HepG2 (cell line): Measurements from ENCODE around the gene CRKL. TPM values are rescaled to one million over a fixed set of nuclear protein-coding genes. Genes with fewer than 3 reads are reported as not detected.

Source experiments
- ATAC-seq: fragments of 200-7000 bp; cut with Tn5 transposase; 3 replicates; pipeline ENCODE4 v1.9.1; 2020; ENCODE audit warnings: mild to moderate bottlenecking, moderate library complexity
- Bru-seq: library from RNA; stranded (reverse); fragments of 400-500 nt; gene quantifications from one replicate; lab custom pipeline; 2021; lab: Mats Ljungman, UMichigan
- BruChase-seq, 2 experiments: library from RNA; stranded (reverse); fragments of 400-500 nt; gene quantifications; one replicate each; lab custom pipeline; 2021; lab: Mats Ljungman, UMichigan
- BruUV-seq: library from RNA; stranded (reverse); fragments of 400-500 nt; replicated peaks from 2 replicates; lab custom pipeline; 2021; lab: Mats Ljungman, UMichigan
- CTCF ChIA-PET: fragments of 300-600 bp; formaldehyde crosslinking; extraction: SDS; loops from one replicate; lab custom pipeline; 2021; ENCODE audit warnings: low total read pairs, inconsistent platforms, low intra/inter-chr PET ratio; lab: Yijun Ruan, JAX
- POLR2A ChIA-PET: fragments of 350-600 bp; sonication (Branson Sonifier 250); formaldehyde crosslinking; loops from one replicate; lab custom pipeline; 2020; ENCODE audit warnings: antibody characterized with exemption, inconsistent platforms; lab: Yijun Ruan, JAX
- DNase-seq: peaks from one replicate; pipeline ENCODE4 v3.0.0-alpha.2; 2015; ENCODE audit warnings: low spot score
- FAIRE-seq: peaks from 3 replicates; lab custom pipeline; 2011; peaks lifted over from hg19 to GRCh38; lab: Jason Lieb, UNC
- H2AFZ ChIP-seq: one replicate; pipeline ENCODE4 v1.6.1; 2011; ENCODE audit warnings: low read length, inconsistent platforms
- H3K27ac ChIP-seq: fragments of 300-600 bp; 3 replicates; pipeline ENCODE4 v1.8.0; 2011; ENCODE audit warnings: mixed run types, mild to moderate bottlenecking, mixed read lengths, low read length, inconsistent platforms; ENCODE audit not compliant: insufficient read depth; ENCODE audit errors: extremely low read length
- H3K27me3 ChIP-seq, 2 experiments: fragments of 200-600 bp in 1 of 2; 2 replicates in 1 of 2; 3 replicates in 1 of 2; pipeline versions ENCODE4 v1.6.0 to v1.8.0; 2011; ENCODE audit warnings: low read length in 2 of 2, mild to moderate bottlenecking in 2 of 2, moderate library complexity in 2 of 2, inconsistent platforms in 1 of 2; ENCODE audit not compliant: insufficient read depth in 2 of 2, control insufficient read depth in 1 of 2
- H3K36me3 ChIP-seq, 2 experiments: fragments of 200-600 bp in 1 of 2; replicated peaks in 1 of 2; 2 replicates in 1 of 2; 3 replicates in 1 of 2; pipeline versions ENCODE4 v1.5.1 to v1.8.0; 2011; ENCODE audit warnings: low read length in 2 of 2, inconsistent platforms in 1 of 2; ENCODE audit not compliant: insufficient read depth in 2 of 2, control insufficient read depth in 1 of 2
- H3K4me1 ChIP-seq: 2 replicates; pipeline ENCODE4 v1.5.1; 2012; ENCODE audit warnings: low read length, inconsistent platforms; ENCODE audit not compliant: insufficient read depth
- H3K4me2 ChIP-seq: 2 replicates; pipeline ENCODE4 v1.6.0; 2011; ENCODE audit warnings: low read depth, low read length, inconsistent platforms
- H3K4me3 ChIP-seq, 3 experiments: fragments of 200-600 bp in 1 of 3; sonication (generic), shearing (Covaris generic) in 1 of 3; replicated peaks in 1 of 3; 2 replicates each; pipeline ENCODE4 v1.5.1; 2011 to 2016; ENCODE audit warnings: low read length in 3 of 3, inconsistent platforms in 2 of 3, low read depth in 2 of 3, mild to moderate bottlenecking in 2 of 3, control low read depth in 1 of 3, mixed read lengths in 1 of 3; ENCODE audit not compliant: insufficient read depth in 1 of 3
- H3K79me2 ChIP-seq: one replicate; pipeline ENCODE4 v1.6.1; 2011; ENCODE audit warnings: low read length, inconsistent platforms; ENCODE audit not compliant: insufficient read depth
- H3K9ac ChIP-seq: 2 replicates; pipeline ENCODE4 v1.6.0; 2011; ENCODE audit warnings: mild to moderate bottlenecking, low read depth, low read length, inconsistent platforms; ENCODE audit not compliant: insufficient read depth
- H3K9me3 ChIP-seq: 2 replicates; pipeline ENCODE4 v1.5.1; 2012; ENCODE audit warnings: mild to moderate bottlenecking, low read length
- H4K20me1 ChIP-seq: 2 replicates; pipeline ENCODE4 v1.6.0; 2011; ENCODE audit warnings: inconsistent platforms, mild to moderate bottlenecking, low read length, moderate library complexity; ENCODE audit not compliant: insufficient read depth
- CHCHD3 ChIP-seq: sonication (generic); formaldehyde crosslinking; IDR thresholded peaks from 2 replicates; pipeline ENCODE4 v1.8.0; 2022; ENCODE audit warnings: mild to moderate bottlenecking, missing genetic modification reagents, moderate library complexity
- PRDM10 ChIP-seq: sonication (generic); formaldehyde crosslinking; IDR thresholded peaks from 2 replicates; pipeline ENCODE4 v1.4.0; 2020; ENCODE audit warnings: low read depth, missing genetic modification reagents
- ZNF563 ChIP-seq: sonication (generic); formaldehyde crosslinking; IDR thresholded peaks from 2 replicates; pipeline ENCODE4 v1.8.0; 2022; ENCODE audit warnings: mild to moderate bottlenecking, moderate library complexity, missing genetic modification reagents
- whole genome bisulfite sequencing: methylation state at CpG from one replicate; pipeline ENCODE4 v1.1.6; 2017; ENCODE audit warnings: low lambda C conversion rate; 5-methylcytosine and 5-hydroxymethylcytosine counted together
- in situ Hi-C: cut with HindIII; loops from 2 replicates; pipeline ENCODE4 v1.10.0; 2017; ENCODE audit warnings: low pct_unique_long_range_greater_than_20kb; ENCODE audit not compliant: extremely low pct_ligation_motif_present
- intact Hi-C: fragments of 100-400 bp; cut with micrococcal nuclease; formaldehyde crosslinking; loops from one replicate; pipeline ENCODE4 v1.10.0; 2022; ENCODE audit not compliant: unreplicated experiment
- long read RNA-seq, 2 experiments: library from RNA in 1 of 2; library from polyadenylated mRNA in 1 of 2; stranded (forward) in 1 of 2; unstranded in 1 of 2; transcript quantifications; one replicate each; pipeline ENCODE4 v2.0.0, GENCODE V29; 2019 to 2022
- polyA minus RNA-seq, 3 experiments: library from RNA; depleted of rRNA, polyadenylated mRNA; stranded (reverse); fragments of >200 nt; gene quantifications; 2 replicates each; pipeline ENCODE4 v1.2.3, GENCODE V29; 2011; ENCODE audit warnings: low replicate concordance in 1 of 3
- polyA plus RNA-seq, 8 experiments: library from polyadenylated mRNA; depleted of rRNA in 3 of 8; stranded (reverse) in 7 of 8; unstranded in 1 of 8; fragments of >200 nt; fragmentation: Illumina TruSeq in 4 of 8; extraction: Trizol in 4 of 8; gene quantifications; 2 replicates each; pipeline versions ENCODE4 v1.2.1 to v1.2.3, GENCODE V29; 2011 to 2016; ENCODE audit warnings: low read depth in 4 of 8, missing spikeins in 1 of 8, mixed read lengths in 1 of 8; ENCODE audit not compliant: insufficient read depth in 1 of 8
- total RNA-seq, 5 experiments: library from RNA; depleted of rRNA; stranded (reverse); fragments of >200 nt; fragmentation: Illumina TruSeq; extraction: Trizol; gene quantifications; 2 replicates each; pipeline ENCODE4 v1.2.3, GENCODE V29; 2016; ENCODE audit warnings: low read depth in 1 of 5
- TF ChIP-seq, protein P1 (sequence below), 2 experiments: sonication (generic) in 1 of 2; formaldehyde crosslinking in 1 of 2; IDR thresholded peaks; 2 replicates each; pipeline versions ENCODE4 v1.6.1 to v1.9.0; 2014 to 2022; ENCODE audit warnings: antibody characterized with exemption in 1 of 2, borderline replicate concordance in 1 of 2, inconsistent platforms in 1 of 2, low read depth in 1 of 2, missing genetic modification reagents in 1 of 2

The CRKL gene
- total RNA-seq (2016; rRNA removed; fragmentation: Illumina TruSeq; extraction: Trizol) (60.6 and 75.5 TPM in 2 replicates), polyA plus RNA-seq (2011; rRNA removed) (35.0 and 37.4 TPM in 2 replicates), polyA minus RNA-seq (2011; rRNA and poly(A)+ RNA removed; ENCODE audit: low replicate concordance) (24.4 and 79.1 TPM in 2 replicates), Bru-seq, nascent RNA (percentile 82 among the genes with signal in this experiment), BruChase-seq, experiment 1, labeled RNA remaining after a 6-hour chase (percentile 91 among the genes with signal in this experiment), BruChase-seq, experiment 2, labeled RNA remaining after a 2-hour chase (percentile 93 among the genes with signal in this experiment)
- 31.3 and 33.5 TPM in 2 replicates for total RNA-seq (2016; cell fraction: cytosol; rRNA removed; fragmentation: Illumina TruSeq; extraction: Trizol; ENCODE audit: low read depth)
- total RNA-seq (2016; cell fraction: insoluble cytoplasmic fraction; rRNA removed; fragmentation: Illumina TruSeq; extraction: Trizol), result 61.8 and 67.5 TPM in 2 replicates
- total RNA-seq (2016; cell fraction: membrane; rRNA removed; fragmentation: Illumina TruSeq; extraction: Trizol), result 27.3 and 27.5 TPM in 2 replicates
- 33.6 and 40.5 TPM in 2 replicates for total RNA-seq (2016; cell fraction: nucleus; rRNA removed; fragmentation: Illumina TruSeq; extraction: Trizol)
- 27.9 and 33.2 TPM in 2 replicates for polyA plus RNA-seq (2011; cell fraction: cytosol; rRNA removed)
- 28.4 and 33.0 TPM in 2 replicates for polyA plus RNA-seq (2011; cell fraction: nucleus; rRNA removed)
- 35.2 and 35.3 TPM in 2 replicates for polyA plus RNA-seq (2012)
- polyA plus RNA-seq (2016; cell fraction: cytosol; fragmentation: Illumina TruSeq; extraction: Trizol; ENCODE audit: low read depth), result 1.8 and 2.0 TPM in 2 replicates
- 51.7 and 54.5 TPM in 2 replicates for polyA plus RNA-seq (2016; cell fraction: insoluble cytoplasmic fraction; fragmentation: Illumina TruSeq; extraction: Trizol; ENCODE audit: low read depth)
- polyA plus RNA-seq (2016; cell fraction: membrane; fragmentation: Illumina TruSeq; extraction: Trizol; ENCODE audit: low read depth), result 8.2 and 8.3 TPM in 2 replicates
- 43.1 and 45.5 TPM in 2 replicates for polyA plus RNA-seq (2016; cell fraction: nucleus; fragmentation: Illumina TruSeq; extraction: Trizol; ENCODE audit: insufficient read depth, low read depth)
- 48.4 and 52.7 TPM in 2 replicates for polyA minus RNA-seq (2011; cell fraction: cytosol; rRNA and poly(A)+ RNA removed)
- 20.6 and 30.0 TPM in 2 replicates for polyA minus RNA-seq (2011; cell fraction: nucleus; rRNA and poly(A)+ RNA removed)
- long read RNA-seq, experiment 1, full-length matches to known transcripts, result 5 of 18 reads
- long read RNA-seq, experiment 1, partial matches to known transcripts, result 1 of 18 reads
- long read RNA-seq, experiment 1, other reads (novel, unspliced or antisense), result 12 of 18 reads
- long read RNA-seq, experiment 2, full-length matches to known transcripts, result 11 of 64 reads
- long read RNA-seq, experiment 2, partial matches to known transcripts, result 9 of 64 reads
- long read RNA-seq, experiment 2, other reads (novel, unspliced or antisense), result 44 of 64 reads

- no peak for FAIRE-seq
- Histone ChIP-seq H3K9ac (peak within 1 kb of the TSS; percentile 97), H2AFZ (peak within 1 kb of the TSS; percentile 12), H4K20me1 (peaks cover 32% of the 10 kb centered on the region), H3K4me1 (peaks cover 47% of the 10 kb centered on the region), H3K4me2 (peak within 1 kb of the TSS; percentile 88), H3K27me3 (no peaks in the 10 kb centered on the region; a peak in 1 of 5 replicates), H3K9me3 (no peaks in the 10 kb centered on the region), H3K4me3 (peak within 1 kb of the TSS; percentile 96 to 99 (median 98)), H3K79me2 (peaks cover 48% of the 10 kb centered on the region), H3K36me3 (peaks cover 0 to 2% of the 10 kb centered on the region in 2 experiments; a peak in 1 of 5 replicates), H3K27ac (peak within 1 kb of the TSS; percentile 89)
- in situ Hi-C loops, result loop anchor here (5.0 kb wide), 1 partner anchor 35 kb away; no protein-coding TSS in a partner anchor
- ATAC-seq, result peak; percentile 97
- 0% methylated on average over 28 of the region's 92 CpGs for WGBS
- intact Hi-C loops, result loop anchor here (1.0 to 2.0 kb wide), 2 partner anchors 32 to 35 kb away; no protein-coding TSS in a partner anchor
- ChIA-PET CTCF (no interaction called here), POLR2A (interaction anchor here (0.7 to 2.0 kb wide), 10 partner anchors 9 to 144 kb away, joined by 3 to 14 read pairs (median 3); partner anchors contain the start of genes LZTR1, SERPIND1 and THAP7)
- peak; percentile 94 for DNase-seq
- BruUV-seq, result no TSS peak
- TF ChIP-seq CHCHD3 (no peak; the same call in 1 of the 2 replicates), PRDM10 (peak; percentile 40; the same call in 1 of the 2 replicates), ZNF563 (CRISPR knock-in tag) (peak; percentile 58)
- TF ChIP-seq, protein P1, sequence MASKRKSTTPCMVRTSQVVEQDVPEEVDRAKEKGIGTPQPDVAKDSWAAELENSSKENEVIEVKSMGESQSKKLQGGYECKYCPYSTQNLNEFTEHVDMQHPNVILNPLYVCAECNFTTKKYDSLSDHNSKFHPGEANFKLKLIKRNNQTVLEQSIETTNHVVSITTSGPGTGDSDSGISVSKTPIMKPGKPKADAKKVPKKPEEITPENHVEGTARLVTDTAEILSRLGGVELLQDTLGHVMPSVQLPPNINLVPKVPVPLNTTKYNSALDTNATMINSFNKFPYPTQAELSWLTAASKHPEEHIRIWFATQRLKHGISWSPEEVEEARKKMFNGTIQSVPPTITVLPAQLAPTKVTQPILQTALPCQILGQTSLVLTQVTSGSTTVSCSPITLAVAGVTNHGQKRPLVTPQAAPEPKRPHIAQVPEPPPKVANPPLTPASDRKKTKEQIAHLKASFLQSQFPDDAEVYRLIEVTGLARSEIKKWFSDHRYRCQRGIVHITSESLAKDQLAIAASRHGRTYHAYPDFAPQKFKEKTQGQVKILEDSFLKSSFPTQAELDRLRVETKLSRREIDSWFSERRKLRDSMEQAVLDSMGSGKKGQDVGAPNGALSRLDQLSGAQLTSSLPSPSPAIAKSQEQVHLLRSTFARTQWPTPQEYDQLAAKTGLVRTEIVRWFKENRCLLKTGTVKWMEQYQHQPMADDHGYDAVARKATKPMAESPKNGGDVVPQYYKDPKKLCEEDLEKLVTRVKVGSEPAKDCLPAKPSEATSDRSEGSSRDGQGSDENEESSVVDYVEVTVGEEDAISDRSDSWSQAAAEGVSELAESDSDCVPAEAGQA (IDR thresholded peaks at IDR 0.05; ENCODE audit: low read depth), result peak; percentile 72; the same call in 1 of the 2 replicates
- TF ChIP-seq, protein P1 (CRISPR knock-in tag; IDR thresholded peaks at IDR 0.05; ENCODE audit: borderline replicate concordance), result no peak
These were observed at the start of gene CRKL for GRCh38 chr22:20916916-20917810. Gene CRKL, plus strand, starts transcription at chr22:20917407. Its CDS starts 528 bp downstream, at chr22:20917935.
